HPDE6-E6E7 (cell line): Measurements from ENCODE around the gene PFKP.

Experiments used
- DNase-seq: peaks from one replicate; pipeline ENCODE4 v3.0.0; 2011; ENCODE audit warnings: missing footprints; ENCODE audit errors: extremely low spot score

Gene PFKP

GRCh38 chr10:3069876-3070275 lies 2.5 kb downstream of the PFKP start:
- DNase-seq: no peak

GRCh38 chr10:3071405-3072198 lies 4.3 kb downstream of the PFKP start:
- DNase-seq: peak; percentile 44

GRCh38 chr10:3072641-3073360 lies 5.5 kb downstream of the PFKP start:
- DNase-seq: no peak

- DNase-seq: no peak
Measured at GRCh38 chr10:3074145-3074665, 6.9 kb downstream of the PFKP start.

GRCh38 chr10:3074985-3075600 lies 7.7 kb downstream of the PFKP start:
- DNase-seq: no peak

- no peak for DNase-seq
Measured at GRCh38 chr10:3076138-3076537, 8.8 kb downstream of the PFKP start.

GRCh38 chr10:3077509-3077908 lies 10.2 kb downstream of the PFKP start:
- DNase-seq: no peak

GRCh38 chr10:3077940-3078630 lies 10.7 kb downstream of the PFKP start:
- DNase-seq: no peak

GRCh38 chr10:3081383-3081981 lies 14.1 kb downstream of the PFKP start:
- DNase-seq: no peak

GRCh38 chr10:3082290-3082689 lies 14.9 kb downstream of the PFKP start:
- DNase-seq: no peak

GRCh38 chr10:3085785-3086567 lies 18.6 kb downstream of the PFKP start:
- DNase-seq: no peak

- no peak for DNase-seq
Measured at GRCh38 chr10:3090388-3090787, 23.0 kb downstream of the PFKP start.

- no peak for DNase-seq
Measured at GRCh38 chr10:3090914-3091787, 23.8 kb downstream of the PFKP start.

- no peak for DNase-seq
Measured at GRCh38 chr10:3091921-3092320, 24.6 kb downstream of the PFKP start.

- DNase-seq: no peak
Measured at GRCh38 chr10:3093996-3094395, 26.6 kb downstream of the PFKP start.

- DNase-seq: no peak
Measured at GRCh38 chr10:3094609-3095036, 27.3 kb downstream of the PFKP start.

- DNase-seq: peak; percentile 41
Measured at GRCh38 chr10:3095373-3096139, 28.2 kb downstream of the PFKP start.

- no peak for DNase-seq
Measured at GRCh38 chr10:3096149-3096548, 28.8 kb downstream of the PFKP start.

- no peak for DNase-seq
Measured at GRCh38 chr10:3097160-3097559, 29.8 kb downstream of the PFKP start.
